ENCODE results near the gene RBM19.

- TF ChIP-seq CTCF (conservative IDR thresholded peaks at IDR 0.05 in 1 of 2, IDR thresholded peaks at IDR 0.05 in 1 of 2; ENCODE audit: low read depth in 1 of 2, low read length in 2 of 2) (no peak), EZH2 (IDR thresholded peaks at IDR 0.05; ENCODE audit: low read length, missing control alignments) (no peak)
These were observed 67.0 kb downstream of the RBM19 start for GRCh38 chr12:113899042-113899560.
